Panc1 (cell line): ENCODE data around the gene MPV17. TPM values are rescaled to one million over a fixed set of nuclear protein-coding genes. Genes with fewer than 3 reads are reported as not detected.

Source experiments
- ATAC-seq: fragments of 200-7000 bp; cut with Tn5 transposase; 2 replicates; pipeline ENCODE4 v1.9.1; 2020; ENCODE audit warnings: mild to moderate bottlenecking, moderate library complexity
- BruUV-seq: library from RNA; stranded (reverse); fragments of 400-500 nt; replicated peaks from 2 replicates; lab custom pipeline; 2021; lab: Mats Ljungman, UMichigan
- CTCF ChIA-PET: fragments of 300-600 bp; sonication (Branson Sonifier 250); formaldehyde crosslinking; loops from one replicate; lab custom pipeline; 2022; ENCODE audit warnings: antibody characterized with exemption; lab: Charles Lee
- POLR2A ChIA-PET: fragments of 300-600 bp; sonication (Branson Sonifier 250); formaldehyde crosslinking; loops from one replicate; lab custom pipeline; 2022; ENCODE audit warnings: antibody characterized with exemption; lab: Charles Lee
- DNase-seq: peaks from one replicate; pipeline ENCODE4 v3.0.0-alpha.2; 2010; ENCODE audit warnings: low read depth, low spot score
- H3K27ac ChIP-seq: 2 replicates; pipeline ENCODE4 v1.5.1; 2011; ENCODE audit warnings: mild to moderate bottlenecking, low read length, inconsistent platforms
- H3K27me3 ChIP-seq: fragments of 200-500 bp; sonication (Bioruptor generic); 2 replicates; pipeline ENCODE4 v1.6.0; 2014; ENCODE audit warnings: low read length, inconsistent platforms; ENCODE audit not compliant: control insufficient read depth, insufficient read depth
- H3K36me3 ChIP-seq: fragments of 200-500 bp; sonication (Bioruptor generic); 2 replicates; pipeline ENCODE4 v1.5.1; 2014; ENCODE audit warnings: inconsistent platforms, mild to moderate bottlenecking, low read length, moderate library complexity; ENCODE audit not compliant: control insufficient read depth, insufficient read depth
- H3K4me1 ChIP-seq: 2 replicates; pipeline ENCODE4 v1.5.1; 2011; ENCODE audit warnings: inconsistent platforms, mild to moderate bottlenecking, low read length, moderate library complexity; ENCODE audit not compliant: control insufficient read depth, insufficient read depth
- H3K4me3 ChIP-seq, 2 experiments: 2 replicates each; pipeline ENCODE4 v1.5.1; 2011 to 2012; ENCODE audit warnings: low read depth in 2 of 2, low read length in 2 of 2, mild to moderate bottlenecking in 2 of 2, inconsistent platforms in 1 of 2, moderate library complexity in 1 of 2
- H3K9me3 ChIP-seq: fragments of 200-500 bp; sonication (Bioruptor generic); 2 replicates; pipeline ENCODE4 v1.5.1; 2014; ENCODE audit warnings: low read depth, mild to moderate bottlenecking, inconsistent platforms, low read length, moderate library complexity; ENCODE audit not compliant: control insufficient read depth, insufficient read depth
- POLR2AphosphoS5 ChIP-seq: IDR thresholded peaks from 2 replicates; pipeline ENCODE4 v1.6.1; 2012; ENCODE audit warnings: mild to moderate bottlenecking, low read depth, low read length, moderate library complexity
- SIN3A ChIP-seq: IDR thresholded peaks from 2 replicates; pipeline ENCODE4 v1.6.1; 2012; ENCODE audit warnings: low read depth, mild to moderate bottlenecking, low read length, moderate library complexity, borderline replicate concordance; ENCODE audit not compliant: insufficient read depth
- TCF7L2 ChIP-seq: IDR thresholded peaks from 2 replicates; pipeline ENCODE4 v1.6.1; 2011; ENCODE audit warnings: mild to moderate bottlenecking, low read depth, low read length, inconsistent platforms
- in situ Hi-C: cut with HindIII; loops from 2 replicates; pipeline ENCODE4 v1.10.0; 2016; ENCODE audit warnings: low sequenced_read_pairs, low pct_unique_long_range_greater_than_20kb
- intact Hi-C: fragments of 100-400 bp; cut with micrococcal nuclease; formaldehyde crosslinking; loops from one replicate; pipeline ENCODE4 v1.10.0; 2022; ENCODE audit not compliant: unreplicated experiment
- total RNA-seq: library from RNA; stranded (reverse); gene quantifications from one replicate; pipeline ENCODE4 v1.2.1, GENCODE V29; 2021; ENCODE audit not compliant: unreplicated experiment
- TF ChIP-seq, protein P1 (sequence below), 2 experiments: IDR thresholded peaks; 2 replicates each; pipeline ENCODE4 v1.6.1; 2011 to 2012; ENCODE audit warnings: low read depth in 2 of 2, control low read depth in 1 of 2, low read length in 1 of 2, mild to moderate bottlenecking in 1 of 2, moderate library complexity in 1 of 2; ENCODE audit not compliant: insufficient read depth in 1 of 2
- TF ChIP-seq, protein P2 (sequence below): fragments of 450-650 bp; IDR thresholded peaks from 2 replicates; pipeline ENCODE4 v1.5.1; 2017; ENCODE audit warnings: mild to moderate bottlenecking

MPV17 gene
- total RNA-seq, 1 experiment from 2014 or later = 89.5 TPM

DNA sequence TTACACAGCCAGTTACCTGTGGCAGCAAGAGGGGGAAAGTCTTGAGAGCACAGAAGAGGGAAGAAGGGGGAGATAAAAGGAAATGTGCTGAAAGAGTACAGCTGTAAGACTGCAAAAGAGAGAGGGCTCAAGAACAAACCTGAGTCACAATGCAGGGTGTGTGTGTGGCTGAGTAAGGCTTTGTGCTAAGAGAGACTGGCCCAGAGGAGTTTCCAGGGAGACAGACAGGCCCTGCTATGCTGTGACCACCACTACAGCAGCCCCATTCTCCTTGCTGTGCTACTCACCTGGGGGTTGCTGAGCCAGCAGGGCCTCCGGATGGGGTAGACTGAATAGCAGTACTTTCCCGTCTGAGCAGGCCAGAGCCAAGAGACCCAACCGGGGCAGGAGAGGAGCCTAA lies 12.4 kb upstream of the MPV17 start:
- Histone ChIP-seq H3K4me1 (no peaks in the 10 kb centered on the region), H3K4me3 (no peak overlapping the region), H3K36me3 (peaks cover 6% of the 10 kb centered on the region), H3K27ac (no peak overlapping the region), H3K27me3 (no peaks in the 10 kb centered on the region), H3K9me3 (no peaks in the 10 kb centered on the region)
- in situ Hi-C loops (no loop called here), intact Hi-C loops (no loop called here)
- BruUV-seq = no TSS peak
- CTCF ChIA-PET = no interaction called here
- TF ChIP-seq, protein P1, sequence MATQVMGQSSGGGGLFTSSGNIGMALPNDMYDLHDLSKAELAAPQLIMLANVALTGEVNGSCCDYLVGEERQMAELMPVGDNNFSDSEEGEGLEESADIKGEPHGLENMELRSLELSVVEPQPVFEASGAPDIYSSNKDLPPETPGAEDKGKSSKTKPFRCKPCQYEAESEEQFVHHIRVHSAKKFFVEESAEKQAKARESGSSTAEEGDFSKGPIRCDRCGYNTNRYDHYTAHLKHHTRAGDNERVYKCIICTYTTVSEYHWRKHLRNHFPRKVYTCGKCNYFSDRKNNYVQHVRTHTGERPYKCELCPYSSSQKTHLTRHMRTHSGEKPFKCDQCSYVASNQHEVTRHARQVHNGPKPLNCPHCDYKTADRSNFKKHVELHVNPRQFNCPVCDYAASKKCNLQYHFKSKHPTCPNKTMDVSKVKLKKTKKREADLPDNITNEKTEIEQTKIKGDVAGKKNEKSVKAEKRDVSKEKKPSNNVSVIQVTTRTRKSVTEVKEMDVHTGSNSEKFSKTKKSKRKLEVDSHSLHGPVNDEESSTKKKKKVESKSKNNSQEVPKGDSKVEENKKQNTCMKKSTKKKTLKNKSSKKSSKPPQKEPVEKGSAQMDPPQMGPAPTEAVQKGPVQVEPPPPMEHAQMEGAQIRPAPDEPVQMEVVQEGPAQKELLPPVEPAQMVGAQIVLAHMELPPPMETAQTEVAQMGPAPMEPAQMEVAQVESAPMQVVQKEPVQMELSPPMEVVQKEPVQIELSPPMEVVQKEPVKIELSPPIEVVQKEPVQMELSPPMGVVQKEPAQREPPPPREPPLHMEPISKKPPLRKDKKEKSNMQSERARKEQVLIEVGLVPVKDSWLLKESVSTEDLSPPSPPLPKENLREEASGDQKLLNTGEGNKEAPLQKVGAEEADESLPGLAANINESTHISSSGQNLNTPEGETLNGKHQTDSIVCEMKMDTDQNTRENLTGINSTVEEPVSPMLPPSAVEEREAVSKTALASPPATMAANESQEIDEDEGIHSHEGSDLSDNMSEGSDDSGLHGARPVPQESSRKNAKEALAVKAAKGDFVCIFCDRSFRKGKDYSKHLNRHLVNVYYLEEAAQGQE (IDR thresholded peaks at IDR 0.05; ENCODE audit: insufficient read depth in 1 of 2, low read depth in 2 of 2, low read length in 1 of 2) = no peak
- TF ChIP-seq, protein P2, sequence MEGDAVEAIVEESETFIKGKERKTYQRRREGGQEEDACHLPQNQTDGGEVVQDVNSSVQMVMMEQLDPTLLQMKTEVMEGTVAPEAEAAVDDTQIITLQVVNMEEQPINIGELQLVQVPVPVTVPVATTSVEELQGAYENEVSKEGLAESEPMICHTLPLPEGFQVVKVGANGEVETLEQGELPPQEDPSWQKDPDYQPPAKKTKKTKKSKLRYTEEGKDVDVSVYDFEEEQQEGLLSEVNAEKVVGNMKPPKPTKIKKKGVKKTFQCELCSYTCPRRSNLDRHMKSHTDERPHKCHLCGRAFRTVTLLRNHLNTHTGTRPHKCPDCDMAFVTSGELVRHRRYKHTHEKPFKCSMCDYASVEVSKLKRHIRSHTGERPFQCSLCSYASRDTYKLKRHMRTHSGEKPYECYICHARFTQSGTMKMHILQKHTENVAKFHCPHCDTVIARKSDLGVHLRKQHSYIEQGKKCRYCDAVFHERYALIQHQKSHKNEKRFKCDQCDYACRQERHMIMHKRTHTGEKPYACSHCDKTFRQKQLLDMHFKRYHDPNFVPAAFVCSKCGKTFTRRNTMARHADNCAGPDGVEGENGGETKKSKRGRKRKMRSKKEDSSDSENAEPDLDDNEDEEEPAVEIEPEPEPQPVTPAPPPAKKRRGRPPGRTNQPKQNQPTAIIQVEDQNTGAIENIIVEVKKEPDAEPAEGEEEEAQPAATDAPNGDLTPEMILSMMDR = no peak
- TF ChIP-seq TCF7L2 (no peak), POLR2AphosphoS5 (no peak), SIN3A (no peak)
- POLR2A ChIA-PET = no interaction called here
- ATAC-seq = no peak
- DNase-seq = no peak

DNA sequence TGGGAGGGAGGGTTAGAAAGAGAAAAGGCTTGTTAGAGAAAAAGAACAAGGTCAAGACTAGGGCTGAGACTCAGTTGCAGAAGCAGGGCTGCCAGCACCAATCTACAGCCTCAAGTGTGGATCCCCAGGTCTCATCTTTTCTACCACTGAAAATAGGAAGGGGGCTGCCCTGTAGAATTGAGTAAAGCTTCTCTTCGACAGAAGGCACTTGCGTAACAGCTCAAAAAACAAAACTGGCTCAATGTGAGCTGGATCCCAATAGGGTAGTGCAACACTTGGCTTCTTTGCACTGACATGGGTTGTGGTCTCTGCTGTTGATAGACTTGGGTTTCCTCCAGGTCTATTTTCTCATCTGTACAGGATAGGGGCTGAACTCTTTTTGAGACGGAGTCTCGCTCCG lies 1.8 kb upstream of the MPV17 start:
- ChIA-PET POLR2A (no interaction called here), CTCF (no interaction called here)

More for the DNA sequence above, 1.8 kb upstream of the MPV17 start:
- intact Hi-C loops (no loop called here), in situ Hi-C loops (no loop called here)
- TF ChIP-seq, protein P2 = no peak
- TF ChIP-seq, protein P1 (IDR thresholded peaks at IDR 0.05; ENCODE audit: insufficient read depth in 1 of 2, low read depth in 2 of 2, low read length in 1 of 2) = no peak
- no peak for TF ChIP-seq POLR2AphosphoS5
- no peak for TF ChIP-seq SIN3A
- no peak for TF ChIP-seq TCF7L2
- H3K4me3 ChIP-seq = no peak overlapping the region
- no peaks in the 10 kb centered on the region for H3K9me3 ChIP-seq
- H3K27ac ChIP-seq = no peak overlapping the region
- DNase-seq (no peak), ATAC-seq (no peak)
- peaks cover 17% of the 10 kb centered on the region; the same call in 1 of the 2 replicates for H3K36me3 ChIP-seq
- BruUV-seq = no TSS peak
- H3K4me1 ChIP-seq = peaks cover 27% of the 10 kb centered on the region
- no peaks in the 10 kb centered on the region for H3K27me3 ChIP-seq
